ENCODE measurements around the gene RMND5A.
"Not testable (repeated sequence)": the region's sequence is repeated elsewhere in the genome, so short reads cannot be mapped to it uniquely, and the experiment has no call there.

RMND5A gene

GRCh38 chr2:86697551-86698104 lies 22.5 kb upstream of the RMND5A start:
- TF ChIP-seq CTCF (IDR thresholded peaks at IDR 0.05; ENCODE audit: borderline replicate concordance, insufficient read depth, low read depth, low read length) = no peak
- no peak overlapping the region for H3K4me3 ChIP-seq (ENCODE audit: low read depth, low read length)

GRCh38 chr2:86700690-86701089 lies 19.4 kb upstream of the RMND5A start:
- no peak for TF ChIP-seq CTCF (IDR thresholded peaks at IDR 0.05; ENCODE audit: borderline replicate concordance, insufficient read depth, low read depth, low read length)
- H3K4me3 ChIP-seq (ENCODE audit: low read depth, low read length) = no peak overlapping the region

- no peak for TF ChIP-seq CTCF (IDR thresholded peaks at IDR 0.05; ENCODE audit: borderline replicate concordance, insufficient read depth, low read depth, low read length)
- no peak overlapping the region for H3K4me3 ChIP-seq (ENCODE audit: low read depth, low read length)
These were observed 16.3 kb upstream of the RMND5A start for GRCh38 chr2:86703704-86704361.

GRCh38 chr2:86704459-86704971 lies 15.6 kb upstream of the RMND5A start:
- no peak overlapping the region for H3K4me3 ChIP-seq (ENCODE audit: low read depth, low read length)
- no peak for TF ChIP-seq CTCF (IDR thresholded peaks at IDR 0.05; ENCODE audit: borderline replicate concordance, insufficient read depth, low read depth, low read length)

GRCh38 chr2:86706220-86706619 lies 13.9 kb upstream of the RMND5A start:
- no peak for TF ChIP-seq CTCF (IDR thresholded peaks at IDR 0.05; ENCODE audit: borderline replicate concordance, insufficient read depth, low read depth, low read length)

GRCh38 chr2:86706935-86707334 lies 13.2 kb upstream of the RMND5A start:
- TF ChIP-seq CTCF (IDR thresholded peaks at IDR 0.05; ENCODE audit: borderline replicate concordance, insufficient read depth, low read depth, low read length) = no peak
- no peak overlapping the region for H3K4me3 ChIP-seq (ENCODE audit: low read depth, low read length)

More at GRCh38 chr2:86706220-86706619, 13.9 kb upstream of the RMND5A start:
- H3K4me3 ChIP-seq (ENCODE audit: low read depth, low read length) = no peak overlapping the region

GRCh38 chr2:86708126-86708525 lies 12.0 kb upstream of the RMND5A start:
- not testable (repeated sequence) for H3K4me3 ChIP-seq (ENCODE audit: low read depth, low read length)

GRCh38 chr2:86714579-86715173 lies 5.4 kb upstream of the RMND5A start:
- not testable (repeated sequence) for H3K4me3 ChIP-seq (ENCODE audit: low read depth, low read length)

- peak overlapping the region; percentile 49 for H3K4me3 ChIP-seq (ENCODE audit: low read depth, low read length)
These were observed 841 bp upstream of the RMND5A start for GRCh38 chr2:86719263-86719636.

- peak overlapping the region; percentile 45 for H3K4me3 ChIP-seq (ENCODE audit: low read depth, low read length)
These were observed 639 bp downstream of the RMND5A start for GRCh38 chr2:86720540-86721320.

- H3K4me3 ChIP-seq (ENCODE audit: low read depth, low read length) = not testable (repeated sequence)
These were observed 5.6 kb downstream of the RMND5A start for GRCh38 chr2:86725706-86726105.

Data from GM12875 (cell line).